ENCODE results near the gene LGALS12.

- TF ChIP-seq CTCF (IDR thresholded peaks at IDR 0.05) (no peak), POLR2A (IDR thresholded peaks at IDR 0.05) (no peak), EP300 (IDR thresholded peaks at IDR 0.05) (no peak)
Measured at GRCh38 chr11:63502252-63502820, 3.5 kb upstream of the LGALS12 start.
